ENCODE measurements around the gene IQGAP3.

GRCh38 chr1:156495401-156496140, 76.8 kb downstream of the IQGAP3 start:
- TF ChIP-seq CTCF (IDR thresholded peaks at IDR 0.05) = no peak
- TF ChIP-seq POLR2A (IDR thresholded peaks at IDR 0.05) = no peak
- peak in 1 of 2 donors; percentile 39 for TF ChIP-seq POLR2AphosphoS5 (IDR thresholded peaks at IDR 0.05)
